HG03457 (cell line): ENCODE measurements around the gene DNAJC22.
A peak's percentile ranks its signal among the peaks of the same experiment; 100 is the strongest.
"Not testable (repeated sequence)": the region's sequence is repeated elsewhere in the genome, so short reads cannot be mapped to it uniquely, and the experiment has no call there.

Experiments
- ATAC-seq: cut with Tn5 transposase; IDR thresholded peaks from one replicate; pipeline ENCODE4 v1.9.1; 2021; ENCODE audit warnings: moderate number of reproducible peaks; ENCODE audit not compliant: unreplicated experiment

DNAJC22 gene

DNA sequence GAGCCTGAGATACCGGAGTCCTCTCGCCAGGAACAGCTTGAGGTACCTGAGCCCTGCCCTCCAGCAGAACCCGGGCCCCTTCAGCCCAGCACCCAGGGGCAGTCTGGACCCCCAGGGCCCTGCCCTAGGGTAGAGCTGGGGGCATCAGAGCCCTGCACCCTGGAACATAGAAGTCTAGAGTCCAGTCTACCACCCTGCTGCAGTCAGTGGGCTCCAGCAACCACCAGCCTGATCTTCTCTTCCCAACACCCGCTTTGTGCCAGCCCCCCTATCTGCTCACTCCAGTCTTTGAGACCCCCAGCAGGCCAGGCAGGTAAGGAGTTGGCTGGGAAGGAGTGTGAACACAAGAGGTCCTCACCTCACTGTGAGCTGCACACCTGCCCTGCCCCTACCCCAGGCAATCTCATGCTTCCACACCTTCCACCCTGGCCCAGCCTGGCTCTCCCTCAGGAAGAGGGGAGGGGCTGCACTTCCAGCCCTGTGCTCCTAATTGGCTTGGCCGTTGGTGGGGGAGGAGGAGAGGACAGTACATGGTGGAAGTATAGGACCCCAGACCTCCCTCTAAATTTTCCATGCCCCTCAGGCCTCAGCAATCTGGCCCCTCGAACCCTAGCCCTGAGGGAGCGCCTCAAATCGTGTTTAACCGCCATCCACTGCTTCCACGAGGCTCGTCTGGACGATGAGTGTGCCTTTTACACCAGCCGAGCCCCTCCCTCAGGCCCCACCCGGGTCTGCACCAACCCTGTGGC is 15.9 kb upstream of the DNAJC22 start:
- no peak for ATAC-seq

DNA sequence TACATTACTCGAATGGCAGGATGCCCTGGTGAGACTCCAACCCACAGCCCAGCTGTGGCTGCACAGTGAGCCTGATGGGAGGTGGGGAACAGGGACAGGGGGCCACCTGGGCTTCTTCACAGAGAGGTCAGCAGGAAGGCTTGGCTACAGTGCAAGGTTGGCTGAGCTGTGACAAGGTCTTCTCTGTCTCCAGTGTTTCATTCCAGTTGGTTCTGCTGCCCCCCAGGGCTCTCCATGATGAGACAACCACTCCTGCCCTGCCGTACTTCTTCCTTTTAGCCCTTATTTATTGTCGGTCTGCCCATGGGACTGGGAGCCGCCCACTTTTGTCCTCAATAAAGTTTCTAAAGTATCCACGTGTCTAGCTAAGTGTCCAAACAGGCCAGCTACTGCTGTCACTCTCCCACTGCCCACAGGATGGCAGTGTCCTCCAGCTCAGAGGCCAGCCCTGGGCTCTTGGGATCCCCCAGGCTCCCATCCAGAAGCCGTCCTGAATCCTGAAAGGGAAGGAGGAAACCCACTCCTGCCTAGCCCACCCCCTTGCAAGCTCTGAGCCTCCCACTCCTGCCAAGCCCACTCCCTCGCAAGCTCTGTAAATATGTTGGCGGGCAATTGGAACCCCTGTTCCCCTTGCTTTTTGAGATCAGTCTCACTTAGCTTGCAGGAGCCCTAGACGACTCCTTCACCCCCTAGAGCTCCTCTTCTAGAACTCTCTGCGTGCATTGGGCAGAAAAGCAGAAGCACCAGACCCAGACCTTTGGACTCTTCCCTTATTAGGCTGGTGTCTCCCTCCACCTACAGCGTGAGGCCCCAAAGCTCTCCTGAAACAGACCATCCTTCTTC is 15.1 kb upstream of the DNAJC22 start:
- no peak for ATAC-seq

DNA sequence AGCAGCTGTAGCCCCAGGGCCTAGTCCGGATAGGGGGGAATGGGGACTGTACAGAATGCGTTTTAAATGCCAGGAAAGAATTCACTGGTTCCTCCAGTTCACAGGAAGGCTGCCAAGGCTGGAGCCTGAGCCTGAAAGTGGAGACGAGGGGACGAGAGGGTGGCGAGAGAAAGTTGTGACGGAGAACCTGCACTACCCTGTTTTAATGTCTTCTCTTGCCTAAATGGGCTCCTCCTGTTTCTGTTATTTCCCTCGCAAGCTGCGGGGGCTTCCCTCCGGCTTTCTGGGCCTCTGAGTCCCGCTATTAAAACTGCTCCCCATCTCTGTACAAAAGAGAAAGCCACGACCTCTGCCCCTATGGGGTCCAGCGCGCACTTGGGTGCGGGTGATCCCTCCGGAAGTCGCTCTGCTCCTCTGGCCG is 14.2 kb upstream of the DNAJC22 start:
- no peak for ATAC-seq

DNA sequence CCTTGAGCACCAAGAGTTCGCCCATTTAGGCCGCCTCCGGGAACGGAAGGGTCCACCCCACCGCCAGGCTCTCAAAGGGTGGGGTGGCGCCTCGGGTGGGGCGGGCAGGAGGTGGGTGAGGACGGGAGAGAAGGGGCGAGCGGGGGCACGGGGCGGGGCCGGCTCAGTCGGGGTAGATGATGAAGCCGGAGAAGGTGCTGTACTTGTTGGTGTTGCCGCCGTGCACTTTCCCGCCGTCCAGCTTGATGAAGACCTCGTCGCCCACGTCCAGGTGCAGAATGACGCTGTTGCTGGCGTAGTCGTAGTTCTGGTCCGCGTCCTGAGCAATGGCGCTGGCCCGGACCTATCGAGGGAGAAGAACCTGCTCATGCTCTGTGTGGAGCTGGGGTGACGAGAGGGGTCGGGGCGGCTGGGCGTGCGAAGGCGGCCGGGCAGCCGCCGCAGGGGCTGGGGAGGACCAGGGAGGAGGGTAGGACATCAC is 13.8 kb upstream of the DNAJC22 start:
- no peak for ATAC-seq

DNA sequence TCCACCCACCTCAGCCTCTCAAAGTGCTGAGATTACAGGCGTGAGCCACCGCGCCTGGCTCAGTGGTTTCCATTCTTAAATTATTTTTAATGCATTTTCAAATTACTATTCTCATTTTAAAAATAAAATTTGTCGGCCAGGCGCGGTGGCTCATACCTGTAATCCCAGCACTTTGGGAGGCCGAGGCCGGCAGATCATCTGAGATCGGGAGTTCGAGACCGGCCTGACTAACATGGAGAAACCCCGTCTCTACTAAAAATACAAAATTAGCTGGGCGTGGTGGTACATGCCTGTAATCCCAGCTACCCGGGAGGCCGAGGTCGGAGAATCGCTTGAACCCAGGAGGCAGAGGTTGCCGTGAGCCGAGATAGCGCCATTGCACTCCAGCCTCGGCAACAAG is 12.9 kb upstream of the DNAJC22 start:
- not testable (repeated sequence) for ATAC-seq

DNA sequence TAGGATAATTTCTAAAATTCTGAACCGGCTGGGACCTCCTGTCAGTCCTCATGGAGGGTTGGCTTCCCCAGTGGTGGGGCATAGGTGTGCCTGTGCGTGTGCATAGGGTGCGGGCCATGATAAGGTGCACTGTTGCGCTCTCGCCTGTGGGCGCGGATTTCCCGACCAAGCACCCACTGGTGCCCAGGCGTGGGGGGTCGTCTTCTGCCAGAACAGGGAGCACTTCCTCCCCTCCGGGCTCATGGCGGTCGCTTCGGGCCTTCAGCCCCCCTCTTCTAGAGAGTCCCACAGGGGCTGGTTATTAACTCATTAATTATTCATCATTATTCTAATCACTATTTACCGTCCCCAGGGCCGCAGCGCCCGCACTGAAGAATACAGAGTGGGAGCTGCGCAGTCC is 12.5 kb upstream of the DNAJC22 start:
- ATAC-seq = no peak

DNA sequence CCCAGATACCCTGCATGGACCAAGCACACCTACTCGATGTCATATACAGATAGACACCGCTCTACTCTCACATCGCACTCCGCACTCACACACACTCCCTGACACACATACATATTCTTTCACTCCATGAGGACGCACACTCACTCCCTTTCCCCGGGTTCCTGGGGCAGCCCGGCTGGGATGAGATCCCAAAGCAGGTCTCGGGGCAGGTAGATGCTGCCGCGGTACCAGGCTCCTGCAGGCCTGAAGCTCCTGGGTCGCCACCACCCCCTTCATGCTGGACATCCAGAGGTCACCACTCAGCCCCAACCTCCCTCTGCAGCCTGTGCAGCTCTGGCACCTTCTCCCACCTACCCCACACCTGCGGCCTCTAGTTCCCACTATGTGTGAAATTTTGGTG is 12.0 kb upstream of the DNAJC22 start:
- ATAC-seq = no peak

DNA sequence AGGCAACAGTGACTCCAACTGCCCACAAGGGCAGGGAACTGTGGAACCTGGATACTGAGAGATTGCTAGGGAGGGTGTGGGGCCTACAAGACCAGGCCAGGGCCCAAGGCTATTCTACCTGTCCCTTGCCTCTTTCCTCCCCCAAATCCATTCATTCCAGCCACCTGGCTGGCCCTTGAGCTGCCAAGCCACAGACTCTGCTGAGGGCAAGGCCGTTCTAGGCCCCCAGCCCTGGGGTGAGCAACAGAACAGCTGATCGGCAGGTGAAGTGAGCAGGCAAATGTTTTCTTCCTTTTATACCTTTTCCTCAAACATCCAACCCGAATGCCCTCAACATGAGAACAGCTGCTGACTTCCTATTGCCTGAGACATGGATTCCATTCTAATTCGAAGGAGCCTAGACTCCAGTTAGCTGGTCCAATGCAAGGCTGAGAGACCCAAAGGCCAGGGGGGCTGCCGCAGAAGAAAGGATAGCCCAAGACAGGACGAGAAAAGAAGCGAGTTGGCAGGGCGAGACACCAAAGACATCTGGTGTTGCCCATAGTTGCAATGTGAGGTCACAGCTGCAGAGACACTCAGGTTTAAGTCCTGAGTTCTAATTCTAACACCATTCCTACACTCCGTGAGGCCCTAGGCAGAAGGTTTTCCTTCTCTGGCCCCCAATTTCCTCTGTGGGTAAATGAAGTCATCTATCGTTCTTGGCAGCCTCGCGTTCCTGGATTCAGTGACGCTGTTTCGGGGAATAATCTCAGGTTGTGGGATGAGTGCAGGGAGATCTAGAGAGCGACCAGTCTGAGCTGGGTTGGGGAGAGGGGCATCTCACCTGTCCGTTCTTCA is 11.4 kb upstream of the DNAJC22 start:
- ATAC-seq = no peak

DNA sequence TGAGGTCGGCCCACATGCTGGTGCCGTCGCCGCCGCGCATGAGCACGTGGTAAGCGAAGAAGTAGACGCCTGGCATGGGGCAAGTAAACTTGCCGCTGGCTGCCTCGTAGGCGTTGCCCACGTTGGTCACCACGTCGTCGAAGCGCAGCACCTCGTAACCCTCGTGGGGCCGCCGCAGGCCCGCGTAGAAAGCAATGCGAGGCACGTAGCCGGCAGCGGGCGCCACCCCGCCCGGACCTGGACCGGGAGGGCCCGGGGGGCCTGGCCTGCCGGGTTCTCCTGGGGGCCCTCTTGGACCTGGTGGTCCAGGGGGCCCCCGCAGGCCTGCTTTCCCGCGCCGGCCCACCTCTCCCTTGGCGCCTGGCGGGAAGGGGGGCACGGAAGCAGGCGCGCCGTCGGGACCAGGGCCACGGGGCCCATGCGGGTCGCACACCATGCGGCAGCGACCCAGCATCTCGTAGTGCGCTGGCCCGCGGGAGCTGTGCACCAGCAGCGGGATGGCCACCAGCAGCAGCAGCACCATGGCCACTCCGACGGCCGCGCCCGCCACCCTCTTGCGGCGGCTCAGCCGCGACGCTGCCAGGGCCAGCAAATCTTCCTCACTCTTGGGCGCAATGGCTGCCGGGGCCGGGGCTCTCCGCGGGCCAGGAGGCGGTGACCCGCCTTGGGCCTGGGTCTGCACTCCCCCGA is 10.6 kb upstream of the DNAJC22 start:
- no peak for ATAC-seq

DNA sequence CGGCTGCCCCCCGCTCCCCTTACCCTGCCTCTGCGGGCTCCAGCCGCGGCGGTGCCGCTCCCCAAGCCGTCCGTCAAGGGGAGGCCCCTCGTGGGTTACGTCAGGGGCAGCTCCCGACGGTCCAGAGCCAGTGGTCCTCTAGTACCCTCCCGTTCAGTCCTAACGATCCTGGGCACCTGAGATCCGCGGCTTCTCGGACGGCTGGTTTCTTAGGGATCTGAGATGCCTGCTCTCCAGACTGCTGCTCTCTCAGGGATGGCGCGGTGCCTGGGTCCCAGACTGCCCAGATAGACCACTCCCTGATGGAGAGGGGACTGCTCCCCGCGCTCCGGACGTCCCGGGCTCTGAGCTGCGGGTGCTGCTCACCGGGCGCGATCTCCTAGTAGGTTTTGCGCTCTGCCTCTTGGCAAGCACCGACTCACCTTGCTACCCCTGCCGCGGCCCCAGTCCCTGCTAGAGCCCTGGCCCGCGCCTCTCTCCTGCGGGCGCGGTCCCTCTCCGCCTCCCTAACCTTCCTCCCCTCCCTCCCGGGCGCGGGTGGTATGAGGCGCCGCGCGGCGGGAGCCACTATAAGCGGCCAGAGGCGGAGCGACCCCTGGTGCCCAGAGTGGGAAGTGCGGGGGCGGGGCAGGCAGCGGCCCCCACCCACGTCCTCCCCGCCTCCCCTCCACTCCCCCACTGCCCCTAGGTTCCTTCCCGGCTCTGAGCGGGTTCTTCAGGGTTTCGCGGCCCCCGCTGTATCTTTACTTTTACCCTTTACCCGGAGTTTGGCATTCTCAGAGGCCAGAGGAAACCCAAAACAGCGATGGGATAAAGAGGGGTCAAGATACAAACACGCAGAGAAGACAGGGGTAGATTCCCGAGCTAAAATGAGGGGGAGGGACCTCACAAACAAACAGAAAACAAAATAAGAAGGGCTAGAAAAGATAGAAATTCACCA is 9.8 kb upstream of the DNAJC22 start, which contains the start of gene C1QL4:
Gene C1QL4, minus strand, starts transcription at position 544 of the 940 bp plus-strand sequence. CDS start 711 bp downstream, outside the sequence.
- no peak for ATAC-seq

DNA sequence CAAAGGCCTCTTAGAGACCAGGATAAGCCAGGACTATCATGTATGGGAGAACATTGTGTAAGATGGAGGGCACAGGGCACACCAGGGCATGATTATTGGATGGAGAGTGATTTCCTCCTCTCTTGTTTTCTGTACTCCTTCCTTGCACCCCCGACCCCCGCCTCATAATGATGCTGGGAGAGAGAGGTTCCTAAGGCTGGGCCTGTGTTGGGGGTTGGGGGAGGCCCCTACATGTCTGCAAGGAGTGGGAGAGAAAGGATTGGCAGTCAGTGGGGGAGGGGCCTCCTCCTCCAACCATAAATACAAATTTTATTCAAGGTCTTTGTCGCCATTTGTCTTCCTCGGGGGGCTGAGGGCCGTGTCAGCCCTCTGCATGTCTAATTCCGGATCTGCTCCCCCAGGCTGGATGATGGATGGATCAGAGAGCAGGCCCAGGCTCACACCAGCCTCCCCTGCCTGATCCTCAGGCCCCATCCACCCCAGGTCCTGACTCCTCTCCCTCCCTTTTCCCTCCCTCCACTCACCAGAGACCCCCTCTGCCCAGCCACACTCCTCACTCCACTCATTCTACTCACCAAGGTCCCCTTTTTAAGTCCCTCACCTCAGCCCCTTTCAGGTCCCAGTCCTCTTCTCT is 7.7 kb upstream of the DNAJC22 start:
- no peak for ATAC-seq

DNA sequence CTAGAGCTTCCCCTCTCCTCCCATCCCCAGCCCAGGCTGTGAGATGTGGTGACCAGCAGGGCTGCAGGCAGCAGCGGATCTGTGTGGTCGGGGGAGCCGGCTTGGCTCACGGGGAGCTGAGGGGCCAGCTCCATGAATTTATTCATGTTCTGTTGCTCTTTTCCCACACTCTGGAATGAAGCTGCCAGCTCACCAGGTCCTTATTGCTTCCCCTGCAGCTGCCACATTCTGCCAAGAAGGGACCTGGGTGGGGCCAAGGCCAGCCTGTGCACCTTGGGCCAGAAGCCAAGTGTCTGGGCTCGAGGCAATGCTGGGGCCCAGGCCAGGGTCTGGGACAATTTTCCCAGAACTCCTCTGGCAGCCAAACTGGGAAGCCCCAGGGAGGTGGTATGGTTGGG is 7.2 kb upstream of the DNAJC22 start:
- no peak for ATAC-seq

DNA sequence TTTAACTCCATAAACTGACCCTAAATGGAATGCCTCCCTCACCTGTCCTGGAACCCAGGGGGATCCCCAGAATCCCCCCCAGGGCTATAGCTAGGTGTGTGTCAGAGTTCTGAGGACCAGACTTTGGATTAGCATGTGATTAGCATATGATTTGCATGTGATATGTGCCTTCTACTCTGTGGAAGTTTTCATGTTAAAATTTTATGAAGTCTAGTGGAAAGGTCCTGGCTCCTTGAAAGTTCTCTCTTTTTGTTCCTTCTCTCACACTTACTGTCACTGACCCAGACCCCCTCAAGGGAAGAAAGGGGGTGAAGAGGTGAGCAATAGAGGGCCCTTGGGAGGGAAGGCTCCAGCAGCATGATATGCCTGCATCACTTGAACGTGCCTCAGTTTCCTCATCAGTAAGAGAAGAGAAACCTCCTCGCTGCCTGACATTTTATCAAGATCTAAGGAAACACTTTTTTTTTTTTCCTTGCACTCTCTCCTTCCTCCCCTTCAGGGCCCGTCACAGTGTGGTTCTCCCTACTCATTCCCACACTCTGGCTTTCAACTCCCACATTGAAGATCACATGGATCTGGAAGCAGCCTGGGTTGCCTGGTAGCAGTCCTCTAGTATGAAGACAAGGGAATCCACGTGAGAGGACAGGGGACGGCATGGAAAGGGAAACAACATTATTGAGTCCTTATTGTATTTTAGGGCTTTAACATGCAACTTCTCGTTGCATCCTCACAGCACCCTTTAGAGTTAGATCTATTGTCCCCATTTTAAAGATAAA is 6.4 kb upstream of the DNAJC22 start:
- ATAC-seq = no peak

DNA sequence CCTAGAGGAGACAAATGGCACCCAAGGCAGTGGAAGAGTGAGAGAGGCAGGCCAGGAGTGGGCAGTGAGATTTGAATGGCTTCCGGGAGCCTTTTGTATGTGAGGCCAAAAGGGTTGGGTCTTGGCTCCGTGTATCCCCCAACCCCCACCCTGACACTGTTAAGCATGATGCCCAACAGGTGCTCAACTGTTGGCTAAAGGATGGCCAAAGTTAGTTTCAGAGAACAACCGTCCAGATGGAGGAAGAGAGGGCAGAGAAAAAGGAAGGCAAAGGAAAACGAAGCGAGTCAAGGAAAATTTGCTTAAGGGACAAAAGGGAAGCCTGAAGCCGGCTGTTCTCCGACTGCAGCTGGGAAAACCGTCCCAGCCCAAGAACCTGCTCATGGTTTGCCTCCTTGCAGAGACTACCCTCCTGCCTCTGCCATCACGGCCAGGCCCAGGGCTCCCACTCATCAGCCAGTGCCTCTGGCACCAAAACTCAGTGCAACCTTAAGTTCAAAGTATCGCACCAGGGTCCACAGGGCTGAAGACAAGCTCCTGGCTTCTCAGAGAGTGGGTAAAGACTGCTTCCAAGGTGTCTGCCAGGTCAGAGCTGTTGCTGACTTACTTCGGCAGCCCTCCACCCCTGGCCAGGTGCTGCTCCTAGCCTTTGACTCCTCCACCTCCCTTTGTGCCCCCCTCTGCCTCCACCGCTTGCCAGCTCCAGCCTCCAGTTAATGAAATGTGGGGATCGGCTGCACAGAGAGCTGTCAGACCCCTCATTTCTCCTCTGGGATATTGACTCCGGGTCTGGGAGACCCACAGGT is 5.5 kb upstream of the DNAJC22 start:
- no peak for ATAC-seq

DNA sequence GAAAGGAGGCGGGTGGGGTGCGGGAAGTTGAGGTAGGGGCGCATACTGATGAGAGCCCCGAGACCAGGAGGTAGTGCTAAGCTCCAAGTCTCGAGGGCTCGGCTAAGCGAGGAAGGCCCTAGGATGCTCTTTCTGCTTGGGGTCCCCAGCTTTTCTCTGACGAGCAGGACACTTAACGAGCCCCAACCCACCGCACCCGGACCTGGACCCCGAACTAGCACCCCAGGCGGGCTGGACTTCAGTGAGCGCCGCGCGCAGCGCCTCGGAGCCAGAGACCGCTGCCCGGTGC is 5.0 kb upstream of the DNAJC22 start:
- ATAC-seq = no peak

DNA sequence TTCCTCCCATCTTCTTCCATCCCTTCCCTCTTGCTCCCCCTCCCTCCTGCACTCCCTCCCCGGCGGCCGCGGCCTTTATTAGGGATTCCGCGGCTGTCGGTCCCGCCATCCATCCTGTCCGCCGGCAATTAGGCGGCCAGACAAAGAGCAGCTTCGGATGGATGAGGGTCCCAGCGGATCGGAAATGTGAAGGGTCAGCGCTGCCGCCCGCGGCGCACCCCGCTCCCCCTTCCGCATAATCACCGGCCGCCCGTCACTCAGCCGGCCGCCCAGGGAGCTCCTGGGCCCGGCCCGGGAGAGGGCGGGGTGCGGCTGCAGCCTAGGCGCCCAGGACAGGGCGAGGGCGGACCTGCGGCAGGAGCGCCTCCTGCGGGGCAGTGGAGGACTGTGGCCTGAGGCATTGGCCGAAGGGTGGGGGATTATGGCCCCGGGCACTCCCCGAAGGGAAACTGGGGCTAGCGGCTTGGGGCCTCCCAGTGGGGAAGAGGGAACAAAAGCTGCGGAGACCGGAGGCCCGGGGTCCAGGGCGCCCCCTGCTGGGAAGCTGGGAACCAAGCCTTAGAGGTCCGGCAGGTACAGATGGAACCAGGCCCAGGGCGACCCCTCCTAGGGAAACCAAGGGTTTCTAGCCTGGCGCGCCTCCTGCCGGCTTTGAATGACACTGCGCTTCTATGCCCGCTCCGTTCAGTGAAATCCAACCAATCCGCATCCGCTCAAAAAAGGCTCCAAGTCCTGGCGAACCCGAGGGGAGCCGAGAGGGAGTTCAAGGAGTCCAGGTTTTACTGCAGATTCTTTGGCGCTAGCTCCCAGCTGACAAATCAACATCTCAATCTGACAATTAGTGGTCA is 4.4 kb upstream of the DNAJC22 start:
- ATAC-seq = peak; percentile 42
